Osteoblast (primary cell): ENCODE results near the gene HSD11B1L. TPM values are rescaled to one million over a fixed set of nuclear protein-coding genes. Genes with fewer than 3 reads are reported as not detected.
"Not testable (repeated sequence)": the region's sequence is repeated elsewhere in the genome, so short reads cannot be mapped to it uniquely, and the experiment has no call there.

Experiments
- DNase-seq: peaks from one replicate; pipeline ENCODE4 v3.0.0; 2011; ENCODE audit warnings: low spot score, mixed read lengths; ENCODE audit not compliant: insufficient read length; ENCODE audit errors: missing footprints
- H2AFZ ChIP-seq: 2 replicates; pipeline ENCODE4 v1.6.0; 2011; ENCODE audit warnings: mild to moderate bottlenecking, low read length
- H3K27ac ChIP-seq: 2 replicates; pipeline ENCODE4 v1.5.1; 2011; ENCODE audit warnings: mild to moderate bottlenecking, low read depth, low read length, moderate library complexity
- H3K27me3 ChIP-seq: 2 replicates; pipeline ENCODE4 v1.6.0; 2012; ENCODE audit warnings: mild to moderate bottlenecking, control low read depth, inconsistent platforms, low read length, moderate library complexity; ENCODE audit not compliant: insufficient read depth
- H3K36me3 ChIP-seq: 2 replicates; pipeline ENCODE4 v1.5.1; 2011; ENCODE audit warnings: mild to moderate bottlenecking, low read length, control low read depth, moderate library complexity; ENCODE audit not compliant: insufficient read depth
- H3K4me1 ChIP-seq: 2 replicates; pipeline ENCODE4 v1.5.1; 2011; ENCODE audit warnings: mild to moderate bottlenecking, low read length, control low read depth, moderate library complexity; ENCODE audit not compliant: insufficient read depth
- H3K4me2 ChIP-seq: 2 replicates; pipeline ENCODE4 v1.6.0; 2011; ENCODE audit warnings: mild to moderate bottlenecking, low read length; ENCODE audit not compliant: insufficient read depth
- H3K4me3 ChIP-seq: fragments of 200-600 bp; sonication (generic); 3 replicates; pipeline ENCODE4 v1.5.1; 2012; ENCODE audit warnings: mild to moderate bottlenecking, low read length, inconsistent platforms; ENCODE audit not compliant: insufficient read depth
- H3K79me2 ChIP-seq: 2 replicates; pipeline ENCODE4 v1.6.0; 2012; ENCODE audit warnings: mild to moderate bottlenecking, low read length, control low read depth, inconsistent platforms; ENCODE audit not compliant: insufficient read depth
- H3K9me3 ChIP-seq: 2 replicates; pipeline ENCODE4 v1.5.1; 2011; ENCODE audit warnings: low read depth, low read length, control low read depth
- H4K20me1 ChIP-seq: 2 replicates; pipeline ENCODE4 v1.6.0; 2012; ENCODE audit warnings: mild to moderate bottlenecking, low read length, control low read depth; ENCODE audit not compliant: insufficient read depth
- CTCF ChIP-seq: IDR thresholded peaks from 2 replicates; pipeline ENCODE4 v1.5.1; 2011; ENCODE audit warnings: mild to moderate bottlenecking, low read depth, low read length, moderate library complexity; ENCODE audit errors: extremely low read depth
- total RNA-seq: library from RNA; depleted of rRNA; stranded (reverse); fragments of >200 nt; gene quantifications from 2 replicates; pipeline ENCODE4 v1.2.3, GENCODE V29; 2012

Gene HSD11B1L
- total RNA-seq, 1 donor = 14.8 TPM

- no peak overlapping the region for H3K4me2 ChIP-seq
- H2AFZ ChIP-seq = no peak overlapping the region
- H3K4me1 ChIP-seq = no peaks in the 10 kb centered on the region
- H4K20me1 ChIP-seq = peaks cover 43% of the 10 kb centered on the region
- H3K4me3 ChIP-seq = no peak overlapping the region
- no peaks in the 10 kb centered on the region for H3K9me3 ChIP-seq
- H3K27me3 ChIP-seq = no peaks in the 10 kb centered on the region
- TF ChIP-seq CTCF = no peak
- peaks cover 66% of the 10 kb centered on the region for H3K36me3 ChIP-seq
- peak; percentile 89 for DNase-seq
- H3K79me2 ChIP-seq = peaks cover 50% of the 10 kb centered on the region
- no peak overlapping the region for H3K27ac ChIP-seq
Observed at GRCh38 chr19:5697890-5698634, 17.2 kb downstream of the HSD11B1L start.

- Histone ChIP-seq H3K4me1 (no peaks in the 10 kb centered on the region), H4K20me1 (peaks cover 39% of the 10 kb centered on the region), H3K79me2 (peaks cover 46% of the 10 kb centered on the region), H3K27me3 (no peaks in the 10 kb centered on the region), H3K4me2 (no peak overlapping the region), H3K36me3 (peaks cover 68% of the 10 kb centered on the region), H3K4me3 (no peak overlapping the region), H2AFZ (no peak overlapping the region), H3K27ac (no peak overlapping the region), H3K9me3 (no peaks in the 10 kb centered on the region)
- DNase-seq = peak; percentile 68
- TF ChIP-seq CTCF = no peak
Observed at GRCh38 chr19:5698635-5699422, 18.0 kb downstream of the HSD11B1L start.

- TF ChIP-seq CTCF = no peak
- Histone ChIP-seq H3K4me2 (no peak overlapping the region), H3K36me3 (peaks cover 65% of the 10 kb centered on the region), H2AFZ (no peak overlapping the region), H3K4me1 (no peaks in the 10 kb centered on the region), H3K4me3 (no peak overlapping the region), H3K9me3 (no peaks in the 10 kb centered on the region), H3K27ac (no peak overlapping the region), H3K79me2 (peaks cover 29% of the 10 kb centered on the region), H4K20me1 (peaks cover 22% of the 10 kb centered on the region), H3K27me3 (no peaks in the 10 kb centered on the region)
- peak; percentile 76 for DNase-seq
Observed at GRCh38 chr19:5700455-5701092, 19.7 kb downstream of the HSD11B1L start.

- Histone ChIP-seq H4K20me1 (peaks cover 14% of the 10 kb centered on the region), H3K79me2 (peaks cover 14% of the 10 kb centered on the region), H3K36me3 (peaks cover 60% of the 10 kb centered on the region)
- DNase-seq, H3K27ac ChIP-seq, H3K27me3 ChIP-seq, H2AFZ ChIP-seq, H3K4me3 ChIP-seq, H3K4me2 ChIP-seq, H3K4me1 ChIP-seq, H3K9me3 ChIP-seq: not testable (repeated sequence)
Observed at GRCh38 chr19:5702053-5702410, 21.2 kb downstream of the HSD11B1L start.
